ENCODE results near the gene CDKAL1.

The CDKAL1 gene

GRCh38 chr6:21219241-21219640, 685.0 kb downstream of the CDKAL1 start:
- Histone ChIP-seq H2AFZ (ENCODE audit: low read depth, low read length) (no peak overlapping the region), H3K27me3 (ENCODE audit: insufficient read depth, low read length, poor library complexity) (no peaks in the 10 kb centered on the region), H3K4me1 (ENCODE audit: insufficient read depth, low read length) (no peaks in the 10 kb centered on the region), H3K4me3 (ENCODE audit: low read depth in 1 of 2, low read length in 2 of 2) (no peak overlapping the region), H4K20me1 (ENCODE audit: insufficient read depth, low read length) (no peaks in the 10 kb centered on the region), H3K4me2 (ENCODE audit: insufficient read depth, low read length) (no peak overlapping the region), H3K79me2 (ENCODE audit: insufficient read depth, low read length) (no peaks in the 10 kb centered on the region), H3K36me3 (ENCODE audit: insufficient read depth, low read length) (no peaks in the 10 kb centered on the region), H3K27ac (ENCODE audit: low read length) (no peak overlapping the region), H3K9ac (ENCODE audit: low read depth, low read length) (no peak overlapping the region), H3K9me3 (ENCODE audit: insufficient read depth, low read length, severe bottlenecking) (no peaks in the 10 kb centered on the region)
- ATAC-seq (ENCODE audit: insufficient read depth, low read depth) (no peak), DNase-seq (no peak)
- TF ChIP-seq EZH2 (IDR thresholded peaks at IDR 0.05; ENCODE audit: borderline replicate concordance, low read depth, low read length, severe bottlenecking), result no peak
- TF ChIP-seq, protein P1, sequence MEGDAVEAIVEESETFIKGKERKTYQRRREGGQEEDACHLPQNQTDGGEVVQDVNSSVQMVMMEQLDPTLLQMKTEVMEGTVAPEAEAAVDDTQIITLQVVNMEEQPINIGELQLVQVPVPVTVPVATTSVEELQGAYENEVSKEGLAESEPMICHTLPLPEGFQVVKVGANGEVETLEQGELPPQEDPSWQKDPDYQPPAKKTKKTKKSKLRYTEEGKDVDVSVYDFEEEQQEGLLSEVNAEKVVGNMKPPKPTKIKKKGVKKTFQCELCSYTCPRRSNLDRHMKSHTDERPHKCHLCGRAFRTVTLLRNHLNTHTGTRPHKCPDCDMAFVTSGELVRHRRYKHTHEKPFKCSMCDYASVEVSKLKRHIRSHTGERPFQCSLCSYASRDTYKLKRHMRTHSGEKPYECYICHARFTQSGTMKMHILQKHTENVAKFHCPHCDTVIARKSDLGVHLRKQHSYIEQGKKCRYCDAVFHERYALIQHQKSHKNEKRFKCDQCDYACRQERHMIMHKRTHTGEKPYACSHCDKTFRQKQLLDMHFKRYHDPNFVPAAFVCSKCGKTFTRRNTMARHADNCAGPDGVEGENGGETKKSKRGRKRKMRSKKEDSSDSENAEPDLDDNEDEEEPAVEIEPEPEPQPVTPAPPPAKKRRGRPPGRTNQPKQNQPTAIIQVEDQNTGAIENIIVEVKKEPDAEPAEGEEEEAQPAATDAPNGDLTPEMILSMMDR (IDR thresholded peaks at IDR 0.05; ENCODE audit: borderline replicate concordance, extremely low read depth, low read length, poor library complexity, severe bottlenecking), result no peak

GRCh38 chr6:21219856-21220255, 685.6 kb downstream of the CDKAL1 start:
- H3K36me3 ChIP-seq (ENCODE audit: insufficient read depth, low read length), result no peaks in the 10 kb centered on the region
- no peak for TF ChIP-seq EZH2 (IDR thresholded peaks at IDR 0.05; ENCODE audit: borderline replicate concordance, low read depth, low read length, severe bottlenecking)
- TF ChIP-seq, protein P1 (IDR thresholded peaks at IDR 0.05; ENCODE audit: borderline replicate concordance, extremely low read depth, low read length, poor library complexity, severe bottlenecking), result no peak
- no peak overlapping the region for H3K27ac ChIP-seq (ENCODE audit: low read length)
- H3K27me3 ChIP-seq (ENCODE audit: insufficient read depth, low read length, poor library complexity), result no peaks in the 10 kb centered on the region
- DNase-seq, result no peak
- no peak overlapping the region for H3K9ac ChIP-seq (ENCODE audit: low read depth, low read length)
- no peaks in the 10 kb centered on the region for H3K79me2 ChIP-seq (ENCODE audit: insufficient read depth, low read length)
- H3K9me3 ChIP-seq (ENCODE audit: insufficient read depth, low read length, severe bottlenecking), result no peaks in the 10 kb centered on the region
- H3K4me2 ChIP-seq (ENCODE audit: insufficient read depth, low read length), result no peak overlapping the region
- H3K4me3 ChIP-seq (ENCODE audit: low read depth in 1 of 2, low read length in 2 of 2), result no peak overlapping the region
- ATAC-seq (ENCODE audit: insufficient read depth, low read depth), result no peak
- H4K20me1 ChIP-seq (ENCODE audit: insufficient read depth, low read length), result no peaks in the 10 kb centered on the region
- H2AFZ ChIP-seq (ENCODE audit: low read depth, low read length), result no peak overlapping the region
- H3K4me1 ChIP-seq (ENCODE audit: insufficient read depth, low read length), result no peaks in the 10 kb centered on the region

GRCh38 chr6:21220271-21220987, 686.2 kb downstream of the CDKAL1 start:
- Histone ChIP-seq H3K4me3 (ENCODE audit: low read depth in 1 of 2, low read length in 2 of 2) (no peak overlapping the region), H3K27me3 (ENCODE audit: insufficient read depth, low read length, poor library complexity) (no peaks in the 10 kb centered on the region), H3K79me2 (ENCODE audit: insufficient read depth, low read length) (no peaks in the 10 kb centered on the region), H4K20me1 (ENCODE audit: insufficient read depth, low read length) (no peaks in the 10 kb centered on the region), H2AFZ (ENCODE audit: low read depth, low read length) (no peak overlapping the region), H3K9me3 (ENCODE audit: insufficient read depth, low read length, severe bottlenecking) (no peaks in the 10 kb centered on the region), H3K36me3 (ENCODE audit: insufficient read depth, low read length) (no peaks in the 10 kb centered on the region), H3K9ac (ENCODE audit: low read depth, low read length) (no peak overlapping the region), H3K4me2 (ENCODE audit: insufficient read depth, low read length) (no peak overlapping the region), H3K27ac (ENCODE audit: low read length) (no peak overlapping the region), H3K4me1 (ENCODE audit: insufficient read depth, low read length) (no peaks in the 10 kb centered on the region)
- ATAC-seq (ENCODE audit: insufficient read depth, low read depth) (no peak), DNase-seq (no peak)
- TF ChIP-seq, protein P1 (IDR thresholded peaks at IDR 0.05; ENCODE audit: borderline replicate concordance, extremely low read depth, low read length, poor library complexity, severe bottlenecking), result no peak
- TF ChIP-seq EZH2 (IDR thresholded peaks at IDR 0.05; ENCODE audit: borderline replicate concordance, low read depth, low read length, severe bottlenecking), result no peak

Data from DND-41 (cell line).